Parietal lobe (tissue), 1 donor: Measurements from ENCODE around the gene HNRNPA2B1. TPM values are rescaled to one million over a fixed set of nuclear protein-coding genes. Genes with fewer than 3 reads are reported as not detected.

Experiments used
- total RNA-seq: library from RNA; depleted of rRNA; stranded (reverse); fragments of >200 nt; gene quantifications from one replicate; pipeline ENCODE4 v1.2.3, GENCODE V29; 2014

Gene HNRNPA2B1
- 273 TPM for total RNA-seq

DNA sequence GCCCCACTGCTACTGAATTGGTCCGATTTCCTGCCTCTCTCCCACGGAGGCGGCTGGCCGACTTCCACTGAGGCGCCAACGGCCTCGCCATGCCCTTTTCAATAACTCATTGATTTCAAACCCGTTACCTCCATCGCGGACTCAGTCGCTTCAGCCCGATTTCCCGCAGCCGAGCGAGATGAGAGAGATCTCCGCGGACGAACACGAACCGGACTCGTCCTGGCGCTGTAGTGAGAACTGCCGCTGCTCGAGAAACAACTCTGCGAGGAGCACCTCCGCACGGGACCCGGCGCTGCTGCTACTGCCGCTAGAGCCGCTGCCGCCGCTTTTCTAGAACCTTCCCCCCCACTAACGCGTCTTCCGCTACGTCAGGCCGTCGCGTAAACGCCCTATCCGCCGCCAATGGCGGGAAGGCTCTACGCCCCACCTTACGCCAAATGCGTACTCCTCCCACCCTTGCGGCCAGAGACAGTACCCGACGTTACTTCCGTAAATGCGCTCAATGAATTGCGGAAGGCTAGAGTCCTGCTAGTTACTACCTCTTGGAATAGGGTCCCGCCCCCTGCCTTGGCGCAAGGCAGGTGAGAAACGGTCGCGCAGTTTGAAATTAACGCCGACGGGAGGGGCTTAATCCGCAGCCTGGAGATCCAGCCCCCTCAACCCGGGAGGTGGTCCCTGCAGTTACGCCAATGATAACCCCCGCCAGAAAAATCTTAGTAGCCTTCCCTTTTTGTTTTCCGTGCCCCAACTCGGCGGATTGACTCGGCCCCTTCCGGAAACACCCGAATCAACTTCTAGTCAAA lies at the start of gene HNRNPA2B1:
TSS of gene HNRNPA2B1 (minus strand) at position 303 of the 803 bp plus-strand sequence. CDS start at position 134, 169 bp downstream.

DNA sequence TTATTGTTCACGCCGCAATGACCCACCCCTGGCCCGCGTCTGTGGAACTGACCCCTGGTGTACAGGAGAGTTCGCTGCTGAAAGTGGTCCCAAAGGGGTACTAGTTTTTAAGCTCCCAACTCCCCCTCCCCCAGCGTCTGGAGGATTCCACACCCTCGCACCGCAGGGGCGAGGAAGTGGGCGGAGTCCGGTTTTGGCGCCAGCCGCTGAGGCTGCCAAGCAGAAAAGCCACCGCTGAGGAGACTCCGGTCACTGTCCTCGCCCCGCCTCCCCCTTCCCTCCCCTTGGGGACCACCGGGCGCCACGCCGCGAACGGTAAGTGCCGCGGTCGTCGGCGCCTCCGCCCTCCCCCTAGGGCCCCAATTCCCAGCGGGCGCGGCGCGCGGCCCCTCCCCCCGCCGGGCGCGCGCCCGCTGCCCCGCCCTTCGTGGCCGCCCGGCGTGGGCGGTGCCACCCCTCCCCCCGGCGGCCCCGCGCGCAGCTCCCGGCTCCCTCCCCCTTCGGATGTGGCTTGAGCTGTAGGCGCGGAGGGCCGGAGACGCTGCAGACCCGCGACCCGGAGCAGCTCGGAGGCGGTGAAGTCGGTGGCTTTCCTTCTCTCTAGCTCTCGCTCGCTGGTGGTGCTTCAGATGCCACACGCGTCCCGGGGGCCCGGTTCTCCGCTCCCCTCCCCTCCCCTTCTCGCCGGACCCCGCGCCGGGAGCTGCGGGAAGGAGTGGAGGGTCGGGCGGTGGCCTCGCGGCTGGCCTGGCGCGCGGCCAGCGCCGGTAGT lies 887 bp upstream of the HNRNPA2B1 start, which contains the start of gene CBX3:
TSS of gene CBX3 (plus strand) at position 499 of the 772 bp plus-strand sequence. CDS start 1,254 bp downstream, outside the sequence.

DNA sequence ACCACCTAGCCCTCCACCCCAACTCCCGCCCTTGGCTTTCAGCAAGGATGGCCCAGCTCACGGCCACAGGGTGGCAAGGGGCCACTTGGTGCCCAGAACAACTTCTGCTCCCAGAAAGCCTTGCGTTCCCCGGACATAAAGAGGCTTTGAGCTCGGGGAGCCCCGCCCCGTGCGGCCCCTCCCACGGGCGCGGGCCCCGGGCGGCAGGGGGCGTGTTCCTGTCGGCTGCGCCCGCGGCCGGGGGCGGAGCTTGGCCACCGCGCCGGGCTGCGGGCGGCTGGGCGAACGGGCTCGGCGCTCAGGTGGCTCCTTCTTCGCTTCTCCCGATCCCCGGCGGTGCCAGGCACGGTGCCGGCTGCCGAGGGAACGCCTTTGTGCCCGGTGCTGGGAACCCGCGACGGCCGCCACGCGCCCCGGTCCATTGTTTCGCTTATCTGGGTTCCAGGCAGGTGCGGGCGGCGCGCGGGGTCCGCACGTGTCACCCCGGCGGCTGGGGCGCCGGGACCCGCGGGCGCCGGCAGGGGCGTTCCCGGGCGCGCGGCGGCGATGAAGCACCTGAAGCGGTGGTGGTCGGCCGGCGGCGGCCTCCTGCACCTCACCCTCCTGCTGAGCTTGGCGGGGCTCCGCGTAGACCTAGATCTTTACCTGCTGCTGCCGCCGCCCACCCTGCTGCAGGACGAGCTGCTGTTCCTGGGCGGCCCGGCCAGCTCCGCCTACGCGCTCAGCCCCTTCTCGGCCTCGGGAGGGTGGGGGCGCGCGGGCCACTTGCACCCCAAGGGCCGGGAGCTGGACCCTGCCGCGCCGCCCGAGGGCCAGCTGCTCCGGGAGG lies 48.4 kb downstream of the HNRNPA2B1 start, which contains the start of gene NFE2L3:
TSS of gene NFE2L3 (plus strand) at position 246 of the 829 bp plus-strand sequence. CDS start at position 547, 301 bp downstream.

Other genes starting within 250 kb of the HNRNPA2B1 start
- 13.5 TPM for gene NFE2L3, start 48.5 kb downstream of the HNRNPA2B1 start, total RNA-seq
- gene CBX3, start 999 bp upstream of the HNRNPA2B1 start, total RNA-seq = 191 TPM
- gene SNX10, start 91.1 kb upstream of the HNRNPA2B1 start, total RNA-seq = 24.1 TPM